BLaER1 treated with 17β-estradiol and CSF1 and Interleukin-3, amounts not matched to agents 10 nM and 100 nM (cell line): ENCODE measurements around the gene MYO15A.

Experiments
- H3K27ac ChIP-seq, 11 experiments: shearing (Covaris generic); formaldehyde crosslinking; 2 replicates each; pipeline ENCODE4 v1.8.1; 2022
- H3K27me3 ChIP-seq, 11 experiments: shearing (Covaris generic); formaldehyde crosslinking; 2 replicates each; pipeline ENCODE4 v1.8.1; 2022
- H3K36me3 ChIP-seq, 11 experiments: shearing (Covaris generic); formaldehyde crosslinking; 2 replicates each; pipeline ENCODE4 v1.8.1; 2022
- H3K4me1 ChIP-seq, 10 experiments: shearing (Covaris generic); formaldehyde crosslinking; 2 replicates each; pipeline ENCODE4 v1.8.1; 2022
- H3K4me2 ChIP-seq, 11 experiments: shearing (Covaris generic); formaldehyde crosslinking; 2 replicates each; pipeline ENCODE4 v1.8.1; 2022
- H3K4me3 ChIP-seq, 10 experiments: shearing (Covaris generic); formaldehyde crosslinking; 2 replicates each; pipeline ENCODE4 v1.8.1; 2022
- H3K9ac ChIP-seq, 11 experiments: shearing (Covaris generic); formaldehyde crosslinking; 2 replicates each; pipeline ENCODE4 v1.8.1; 2022
- H3K9me3 ChIP-seq, 11 experiments: shearing (Covaris generic); formaldehyde crosslinking; replicated peaks in 1 of 11; 2 replicates each; pipeline ENCODE4 v1.8.1; 2022
- H4K20me1 ChIP-seq, 11 experiments: shearing (Covaris generic); formaldehyde crosslinking; 2 replicates each; pipeline ENCODE4 v1.8.1; 2022
- Cebpa-rat ChIP-seq, 11 experiments: shearing (Covaris generic); IDR thresholded peaks; 2 replicates each; pipeline ENCODE4 v1.8.1; 2022

The MYO15A gene

GRCh38 chr17:18156171-18156975 lies 47.8 kb downstream of the MYO15A start:
- Histone ChIP-seq H3K36me3 (no peaks in the 10 kb centered on the region), H3K9me3 (no peaks in the 10 kb centered on the region), H3K4me2 (no peak overlapping the region; a peak in 1 of 22 replicates), H4K20me1 (no peaks in the 10 kb centered on the region), H3K4me1 (peaks cover 23 to 68% (median 40%) of the 10 kb centered on the region in 10 experiments), H3K4me3 (no peak overlapping the region), H3K27me3 (no peaks in the 10 kb centered on the region), H3K27ac (no peak overlapping the region), H3K9ac (no peak overlapping the region)
- no peak for TF ChIP-seq Cebpa-rat (IDR thresholded peaks at IDR 0.05)

- H3K4me3 ChIP-seq, result no peak overlapping the region
- H3K36me3 ChIP-seq, result no peaks in the 10 kb centered on the region
- H3K27ac ChIP-seq, result no peak overlapping the region
- H3K4me1 ChIP-seq, result peaks cover 23 to 69% (median 41%) of the 10 kb centered on the region in 10 experiments
- H3K27me3 ChIP-seq, result no peaks in the 10 kb centered on the region
- no peaks in the 10 kb centered on the region for H4K20me1 ChIP-seq
- TF ChIP-seq Cebpa-rat (IDR thresholded peaks at IDR 0.05), result no peak
- H3K4me2 ChIP-seq, result peak overlapping the region in 2 of 11 experiments; percentile 12 to 84; a peak in 2 of 22 replicates
- no peaks in the 10 kb centered on the region for H3K9me3 ChIP-seq
- H3K9ac ChIP-seq, result no peak overlapping the region
These were observed 48.4 kb downstream of the MYO15A start for GRCh38 chr17:18156976-18157280.

- peak overlapping the region in 7 of 11 experiments; percentile 57 to 98 (median 80); a peak in 9 of 22 replicates for H3K4me2 ChIP-seq
- no peaks in the 10 kb centered on the region for H4K20me1 ChIP-seq
- no peak overlapping the region for H3K9ac ChIP-seq
- peaks cover 23 to 68% (median 41%) of the 10 kb centered on the region in 10 experiments for H3K4me1 ChIP-seq
- no peak overlapping the region for H3K27ac ChIP-seq
- TF ChIP-seq Cebpa-rat (IDR thresholded peaks at IDR 0.05), result no peak
- no peaks in the 10 kb centered on the region for H3K27me3 ChIP-seq
- H3K36me3 ChIP-seq, result no peaks in the 10 kb centered on the region
- H3K4me3 ChIP-seq, result no peak overlapping the region
- H3K9me3 ChIP-seq, result no peaks in the 10 kb centered on the region
These were observed 48.9 kb downstream of the MYO15A start for GRCh38 chr17:18157354-18157985.

- no peak for TF ChIP-seq Cebpa-rat (IDR thresholded peaks at IDR 0.05)
- Histone ChIP-seq H3K27me3 (no peaks in the 10 kb centered on the region), H3K9ac (peak overlapping the region in 9 of 11 experiments; percentile 11 to 70 (median 54); a peak in 13 of 22 replicates), H3K36me3 (no peaks in the 10 kb centered on the region), H3K4me1 (peaks cover 18 to 62% (median 36%) of the 10 kb centered on the region in 10 experiments), H4K20me1 (no peaks in the 10 kb centered on the region), H3K4me2 (peak overlapping the region; percentile 64 to 98 (median 84)), H3K9me3 (no peaks in the 10 kb centered on the region), H3K27ac (peak overlapping the region; percentile 33 to 67 (median 53); a peak in 16 of 22 replicates), H3K4me3 (peak overlapping the region; percentile 16 to 66 (median 53); a peak in 17 of 20 replicates)
These were observed 49.6 kb downstream of the MYO15A start for GRCh38 chr17:18158022-18158600.

GRCh38 chr17:18159551-18160120 lies 51.1 kb downstream of the MYO15A start:
- no peak for TF ChIP-seq Cebpa-rat (IDR thresholded peaks at IDR 0.05)
- Histone ChIP-seq H3K36me3 (no peaks in the 10 kb centered on the region), H4K20me1 (no peaks in the 10 kb centered on the region), H3K4me2 (no peak overlapping the region), H3K27ac (no peak overlapping the region), H3K9me3 (no peaks in the 10 kb centered on the region), H3K4me3 (no peak overlapping the region), H3K4me1 (peaks cover 7 to 52% (median 26%) of the 10 kb centered on the region in 10 experiments), H3K9ac (no peak overlapping the region), H3K27me3 (no peaks in the 10 kb centered on the region)

- Histone ChIP-seq H3K9me3 (no peaks in the 10 kb centered on the region), H3K4me1 (peaks cover 7 to 52% (median 25%) of the 10 kb centered on the region in 10 experiments), H3K36me3 (no peaks in the 10 kb centered on the region), H3K9ac (no peak overlapping the region), H4K20me1 (no peaks in the 10 kb centered on the region), H3K27me3 (no peaks in the 10 kb centered on the region), H3K4me3 (no peak overlapping the region), H3K27ac (no peak overlapping the region), H3K4me2 (peak overlapping the region in 2 of 11 experiments; percentile 29 to 34; a peak in 3 of 22 replicates)
- TF ChIP-seq Cebpa-rat (IDR thresholded peaks at IDR 0.05), result no peak
These were observed 51.7 kb downstream of the MYO15A start for GRCh38 chr17:18160128-18160856.

GRCh38 chr17:18161207-18162145 lies 52.9 kb downstream of the MYO15A start:
- no peak for TF ChIP-seq Cebpa-rat (IDR thresholded peaks at IDR 0.05)

GRCh38 chr17:18163547-18163946 lies 55.0 kb downstream of the MYO15A start:
- peaks cover 0 to 10% (median 9%) of the 10 kb centered on the region in 11 experiments; a peak in 11 of 22 replicates for H3K9me3 ChIP-seq
- no peak overlapping the region for H3K4me2 ChIP-seq
- H3K4me3 ChIP-seq, result no peak overlapping the region
- H3K27ac ChIP-seq, result no peak overlapping the region
- H4K20me1 ChIP-seq, result no peaks in the 10 kb centered on the region; a peak in 2 of 22 replicates
- H3K36me3 ChIP-seq, result no peaks in the 10 kb centered on the region
- H3K4me1 ChIP-seq, result peaks cover 4 to 22% (median 15%) of the 10 kb centered on the region in 10 experiments
- H3K9ac ChIP-seq, result no peak overlapping the region
- H3K27me3 ChIP-seq, result no peaks in the 10 kb centered on the region
- TF ChIP-seq Cebpa-rat (IDR thresholded peaks at IDR 0.05), result no peak

More at GRCh38 chr17:18161207-18162145, 52.9 kb downstream of the MYO15A start:
- Histone ChIP-seq H4K20me1 (no peaks in the 10 kb centered on the region; a peak in 2 of 22 replicates), H3K36me3 (no peaks in the 10 kb centered on the region), H3K9me3 (no peaks in the 10 kb centered on the region), H3K27ac (no peak overlapping the region), H3K27me3 (no peaks in the 10 kb centered on the region), H3K4me2 (peak overlapping the region in 8 of 11 experiments; percentile 2 to 34 (median 13); a peak in 7 of 22 replicates), H3K4me3 (no peak overlapping the region), H3K9ac (peak overlapping the region in 1 of 11 experiments; percentile 3; a peak in 1 of 22 replicates), H3K4me1 (peaks cover 7 to 42% (median 21%) of the 10 kb centered on the region in 10 experiments)
